SK-N-SH (cell line): ENCODE measurements around the gene EEF1AKMT3. TPM values are rescaled to one million over a fixed set of nuclear protein-coding genes. Genes with fewer than 3 reads are reported as not detected.

Experiments
- CTCF ChIA-PET: fragments of 300-600, 350-600 bp; formaldehyde crosslinking; extraction: SDS; loops from one replicate; lab custom pipeline; 2021; lab: Yijun Ruan, JAX
- POLR2A ChIA-PET: fragments of 350-600 bp; sonication (Branson Sonifier 250); formaldehyde crosslinking; extraction: SDS; loops from one replicate; lab custom pipeline; 2020; ENCODE audit warnings: antibody characterized with exemption, inconsistent platforms; lab: Yijun Ruan, JAX
- DNase-seq: peaks from one replicate; pipeline ENCODE4 v3.0.0; 2012
- H2AFZ ChIP-seq: fragments of 200-600 bp; sonication (generic); 2 replicates; pipeline ENCODE4 v1.8.1; 2016; ENCODE audit warnings: antibody characterized with exemption, mild to moderate bottlenecking, low read depth
- H3F3A ChIP-seq: fragments of 200-600 bp; sonication (generic); replicated peaks from 2 replicates; pipeline ENCODE3; 2016; ENCODE audit warnings: antibody characterized with exemption, mild to moderate bottlenecking; ENCODE audit not compliant: insufficient read depth
- H3K27ac ChIP-seq, 2 experiments: fragments of 200-500 bp in 1 of 2; fragments of 200-600 bp in 1 of 2; sonication (Bioruptor generic) in 1 of 2; sonication (generic), shearing (Covaris generic) in 1 of 2; 2 replicates each; pipeline versions ENCODE4 v1.5.1 to v1.6.1; 2014 to 2016; ENCODE audit warnings: low read depth in 2 of 2, inconsistent platforms in 1 of 2, low read length in 1 of 2, mild to moderate bottlenecking in 1 of 2, mixed read lengths in 1 of 2
- H3K27me3 ChIP-seq: fragments of 200-600 bp; sonication (generic), shearing (Covaris generic); 2 replicates; pipeline ENCODE4 v1.6.1; 2016; ENCODE audit warnings: mixed run types; ENCODE audit not compliant: insufficient read depth
- H3K36me3 ChIP-seq, 2 experiments: fragments of 200-500 bp in 1 of 2; fragments of 200-600 bp in 1 of 2; sonication (Bioruptor generic) in 1 of 2; sonication (generic) in 1 of 2; replicated peaks in 1 of 2; 2 replicates each; pipeline versions ENCODE3 to v1.5.1; 2014 to 2016; ENCODE audit warnings: low read length in 1 of 2, mild to moderate bottlenecking in 1 of 2; ENCODE audit not compliant: insufficient read depth in 2 of 2, control insufficient read depth in 1 of 2
- H3K4me1 ChIP-seq, 2 experiments: fragments of 200-500 bp in 1 of 2; fragments of 200-600 bp in 1 of 2; sonication (Bioruptor generic) in 1 of 2; sonication (generic), shearing (Covaris generic) in 1 of 2; 2 replicates each; pipeline versions ENCODE4 v1.5.1 to v1.6.1; 2014 to 2016; ENCODE audit warnings: low read depth in 1 of 2, low read length in 1 of 2, mixed run types in 1 of 2; ENCODE audit not compliant: insufficient read depth in 2 of 2, control insufficient read depth in 1 of 2
- H3K4me2 ChIP-seq: fragments of 200-600 bp; sonication (generic), shearing (Covaris generic); 2 replicates; pipeline ENCODE4 v1.6.1; 2017; ENCODE audit warnings: mixed run types
- H3K4me3 ChIP-seq, 2 experiments: fragments of 200-500 bp in 1 of 2; fragments of 200-600 bp in 1 of 2; sonication (Bioruptor generic) in 1 of 2; sonication (generic), shearing (Covaris generic) in 1 of 2; 2 replicates each; pipeline versions ENCODE4 v1.5.1 to v1.8.1; 2014 to 2016; ENCODE audit warnings: low read depth in 2 of 2, inconsistent platforms in 1 of 2, low read length in 1 of 2, mild to moderate bottlenecking in 1 of 2, mixed read lengths in 1 of 2, moderate library complexity in 1 of 2
- H3K79me2 ChIP-seq: fragments of 200-600 bp; sonication (generic); 2 replicates; pipeline ENCODE4 v1.8.1; 2017; ENCODE audit warnings: mild to moderate bottlenecking; ENCODE audit not compliant: insufficient read depth
- H3K9ac ChIP-seq: fragments of 200-600 bp; sonication (generic); 2 replicates; pipeline ENCODE4 v1.6.1; 2017; ENCODE audit warnings: mixed run types
- H3K9me2 ChIP-seq: fragments of 200-600 bp; sonication (generic); 2 replicates; pipeline ENCODE4 v1.6.1; 2017; ENCODE audit warnings: mixed run types
- H3K9me3 ChIP-seq: fragments of 200-600 bp; sonication (generic); 2 replicates; pipeline ENCODE4 v1.6.1; 2017; ENCODE audit warnings: mixed run types, mild to moderate bottlenecking, moderate library complexity
- H4K20me1 ChIP-seq: fragments of 200-600 bp; sonication (generic); 2 replicates; pipeline ENCODE4 v1.6.1; 2017; ENCODE audit warnings: mild to moderate bottlenecking, mixed run types; ENCODE audit not compliant: insufficient read depth
- CHD2 ChIP-seq: fragments of 150-350 bp; IDR thresholded peaks from 2 replicates; pipeline ENCODE4 v1.6.1; 2018; ENCODE audit warnings: low read length; ENCODE audit not compliant: partially characterized antibody
- EP300 ChIP-seq, 2 experiments: IDR thresholded peaks; 2 replicates each; pipeline versions ENCODE4 v1.4.0 to v1.6.1; 2012; ENCODE audit warnings: borderline replicate concordance in 1 of 2, low read depth in 1 of 2, low read length in 1 of 2
- EZH2phosphoT487 ChIP-seq: fragments of 200-600 bp; sonication (generic); IDR thresholded peaks from 2 replicates; pipeline ENCODE4 v1.6.1; 2017; ENCODE audit warnings: low read depth, mixed run types, mild to moderate bottlenecking, antibody characterized with exemption, moderate library complexity, borderline replicate concordance
- FOSL2 ChIP-seq: IDR thresholded peaks from 2 replicates; pipeline ENCODE4 v1.4.0; 2012; ENCODE audit warnings: low read depth, mild to moderate bottlenecking, moderate library complexity, borderline replicate concordance
- GABPA ChIP-seq: IDR thresholded peaks from 2 replicates; pipeline ENCODE4 v1.4.0; 2012; ENCODE audit warnings: low read depth, mild to moderate bottlenecking
- IRF3 ChIP-seq: fragments of 150-350 bp; IDR thresholded peaks from 2 replicates; pipeline ENCODE4 v1.6.1; 2016; ENCODE audit warnings: mild to moderate bottlenecking, low read depth, low read length
- JUND ChIP-seq: IDR thresholded peaks from 2 replicates; pipeline ENCODE4 v1.4.0; 2012
- MAX ChIP-seq: IDR thresholded peaks from 2 replicates; pipeline ENCODE4 v1.4.0; 2012; ENCODE audit warnings: low read depth
- MXI1 ChIP-seq: IDR thresholded peaks from 2 replicates; pipeline ENCODE4 v1.6.1; 2012; ENCODE audit warnings: mild to moderate bottlenecking, low read depth, low read length, improper control_type of control experiment
- NFIC ChIP-seq: IDR thresholded peaks from 2 replicates; pipeline ENCODE4 v1.4.0; 2012; ENCODE audit warnings: borderline replicate concordance
- NRF1 ChIP-seq: IDR thresholded peaks from 2 replicates; pipeline ENCODE4 v1.6.1; 2012; ENCODE audit warnings: low read depth, mild to moderate bottlenecking, low read length
- RAD21 ChIP-seq: IDR thresholded peaks from 2 replicates; pipeline ENCODE4 v1.6.1; 2012; ENCODE audit warnings: mild to moderate bottlenecking, low read length
- RCOR1 ChIP-seq: fragments of 150-350 bp; IDR thresholded peaks from 2 replicates; pipeline ENCODE4 v1.6.1; 2017; ENCODE audit warnings: antibody characterized with exemption, low read length
- RFX5 ChIP-seq: IDR thresholded peaks from 2 replicates; pipeline ENCODE4 v1.6.1; 2012; ENCODE audit warnings: mild to moderate bottlenecking, improper control_type of control experiment, low read length
- RXRA ChIP-seq: IDR thresholded peaks from 2 replicates; pipeline ENCODE4 v1.4.0; 2012; ENCODE audit warnings: low read depth, mild to moderate bottlenecking, borderline replicate concordance
- SMC3 ChIP-seq: IDR thresholded peaks from 2 replicates; pipeline ENCODE4 v1.6.1; 2012; ENCODE audit warnings: low read depth, low read length, improper control_type of control experiment
- YY1 ChIP-seq: IDR thresholded peaks from 2 replicates; pipeline ENCODE4 v1.4.0; 2012; ENCODE audit warnings: low read depth, mild to moderate bottlenecking
- WGBS: methylation state at CpG from one replicate; pipeline ENCODE4 v1.1.6; 2017; ENCODE audit warnings: low lambda C conversion rate; 5-methylcytosine and 5-hydroxymethylcytosine counted together
- polyA plus RNA-seq, 3 experiments: library from polyadenylated mRNA; depleted of rRNA; stranded (reverse); fragments of >200 nt; gene quantifications; 2 replicates each; pipeline ENCODE4 v1.2.3, GENCODE V29; 2012
- TF ChIP-seq, protein P1 (sequence below): IDR thresholded peaks from 2 replicates; pipeline ENCODE4 v1.6.1; 2012; ENCODE audit warnings: mild to moderate bottlenecking, low read depth, low read length, moderate library complexity
- TF ChIP-seq, protein P2 (sequence below): IDR thresholded peaks from 2 replicates; pipeline ENCODE4 v1.4.0; 2012; ENCODE audit warnings: low read depth, borderline replicate concordance
- TF ChIP-seq, protein P3 (sequence below): fragments of 200-600 bp; sonication (generic); IDR thresholded peaks from 2 replicates; pipeline ENCODE4 v1.6.1; 2017; ENCODE audit warnings: antibody characterized with exemption, mild to moderate bottlenecking, moderate library complexity

EEF1AKMT3 gene
- polyA plus RNA-seq, 1 of the 3 experiments (the other 2 are of a cell fraction), result 10.3 TPM

DNA sequence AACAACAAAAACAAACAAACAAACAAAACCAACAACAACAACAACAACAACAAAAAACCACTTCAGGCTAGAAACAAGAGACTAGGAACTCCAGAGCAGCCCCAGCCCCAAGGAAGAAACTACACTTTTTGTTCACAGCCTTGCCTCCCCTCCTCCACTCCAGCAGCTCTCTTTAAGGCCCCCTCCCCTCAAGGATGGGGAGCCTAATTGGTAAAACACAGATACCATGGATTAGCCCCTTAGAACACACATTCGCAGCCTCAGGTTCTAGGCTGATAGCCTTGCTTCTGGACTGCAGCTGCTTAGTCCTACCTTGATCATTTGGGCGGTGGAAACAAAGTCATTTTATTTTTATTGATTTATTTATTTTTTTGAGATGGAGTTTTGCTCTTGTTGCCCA lies 58.0 kb downstream of the EEF1AKMT3 start:
- Histone ChIP-seq H3K27me3 (no peaks in the 10 kb centered on the region), H3K9me3 (no peaks in the 10 kb centered on the region), H3K4me3 (no peak overlapping the region), H3K27ac (no peak overlapping the region), H3K79me2 (peaks cover 94% of the 10 kb centered on the region), H3F3A (peaks cover 10% of the 10 kb centered on the region), H3K36me3 (peaks cover 36 to 41% of the 10 kb centered on the region in 2 experiments), H3K9me2 (no peaks in the 10 kb centered on the region), H4K20me1 (peaks cover 99% of the 10 kb centered on the region), H2AFZ (no peak overlapping the region), H3K4me2 (no peak overlapping the region), H3K4me1 (peaks cover 20 to 37% of the 10 kb centered on the region in 2 experiments; a peak in 3 of 4 replicates), H3K9ac (no peak overlapping the region)
- POLR2A ChIA-PET, result no interaction called here
- DNase-seq, result no peak
- no peak for TF ChIP-seq GABPA
- TF ChIP-seq, protein P1, sequence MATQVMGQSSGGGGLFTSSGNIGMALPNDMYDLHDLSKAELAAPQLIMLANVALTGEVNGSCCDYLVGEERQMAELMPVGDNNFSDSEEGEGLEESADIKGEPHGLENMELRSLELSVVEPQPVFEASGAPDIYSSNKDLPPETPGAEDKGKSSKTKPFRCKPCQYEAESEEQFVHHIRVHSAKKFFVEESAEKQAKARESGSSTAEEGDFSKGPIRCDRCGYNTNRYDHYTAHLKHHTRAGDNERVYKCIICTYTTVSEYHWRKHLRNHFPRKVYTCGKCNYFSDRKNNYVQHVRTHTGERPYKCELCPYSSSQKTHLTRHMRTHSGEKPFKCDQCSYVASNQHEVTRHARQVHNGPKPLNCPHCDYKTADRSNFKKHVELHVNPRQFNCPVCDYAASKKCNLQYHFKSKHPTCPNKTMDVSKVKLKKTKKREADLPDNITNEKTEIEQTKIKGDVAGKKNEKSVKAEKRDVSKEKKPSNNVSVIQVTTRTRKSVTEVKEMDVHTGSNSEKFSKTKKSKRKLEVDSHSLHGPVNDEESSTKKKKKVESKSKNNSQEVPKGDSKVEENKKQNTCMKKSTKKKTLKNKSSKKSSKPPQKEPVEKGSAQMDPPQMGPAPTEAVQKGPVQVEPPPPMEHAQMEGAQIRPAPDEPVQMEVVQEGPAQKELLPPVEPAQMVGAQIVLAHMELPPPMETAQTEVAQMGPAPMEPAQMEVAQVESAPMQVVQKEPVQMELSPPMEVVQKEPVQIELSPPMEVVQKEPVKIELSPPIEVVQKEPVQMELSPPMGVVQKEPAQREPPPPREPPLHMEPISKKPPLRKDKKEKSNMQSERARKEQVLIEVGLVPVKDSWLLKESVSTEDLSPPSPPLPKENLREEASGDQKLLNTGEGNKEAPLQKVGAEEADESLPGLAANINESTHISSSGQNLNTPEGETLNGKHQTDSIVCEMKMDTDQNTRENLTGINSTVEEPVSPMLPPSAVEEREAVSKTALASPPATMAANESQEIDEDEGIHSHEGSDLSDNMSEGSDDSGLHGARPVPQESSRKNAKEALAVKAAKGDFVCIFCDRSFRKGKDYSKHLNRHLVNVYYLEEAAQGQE, result no peak
- no peak for TF ChIP-seq SMC3
- no peak for TF ChIP-seq JUND
- TF ChIP-seq EZH2phosphoT487, result no peak
- TF ChIP-seq EP300 (IDR thresholded peaks at IDR 0.05; ENCODE audit: borderline replicate concordance in 1 of 2, low read depth in 1 of 2, low read length in 1 of 2), result no peak
- TF ChIP-seq MAX, result no peak
- TF ChIP-seq IRF3, result no peak
- no peak for TF ChIP-seq RFX5
- no peak for TF ChIP-seq RAD21
- TF ChIP-seq NRF1, result no peak
- TF ChIP-seq YY1, result no peak
- TF ChIP-seq NFIC, result no peak
- no peak for TF ChIP-seq CHD2
- TF ChIP-seq RCOR1, result no peak
- no peak for TF ChIP-seq RXRA
- no peak for TF ChIP-seq MXI1
- no peak for TF ChIP-seq FOSL2
- TF ChIP-seq, protein P2, sequence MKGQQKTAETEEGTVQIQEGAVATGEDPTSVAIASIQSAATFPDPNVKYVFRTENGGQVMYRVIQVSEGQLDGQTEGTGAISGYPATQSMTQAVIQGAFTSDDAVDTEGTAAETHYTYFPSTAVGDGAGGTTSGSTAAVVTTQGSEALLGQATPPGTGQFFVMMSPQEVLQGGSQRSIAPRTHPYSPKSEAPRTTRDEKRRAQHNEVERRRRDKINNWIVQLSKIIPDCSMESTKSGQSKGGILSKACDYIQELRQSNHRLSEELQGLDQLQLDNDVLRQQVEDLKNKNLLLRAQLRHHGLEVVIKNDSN, result no peak
- TF ChIP-seq, protein P3, sequence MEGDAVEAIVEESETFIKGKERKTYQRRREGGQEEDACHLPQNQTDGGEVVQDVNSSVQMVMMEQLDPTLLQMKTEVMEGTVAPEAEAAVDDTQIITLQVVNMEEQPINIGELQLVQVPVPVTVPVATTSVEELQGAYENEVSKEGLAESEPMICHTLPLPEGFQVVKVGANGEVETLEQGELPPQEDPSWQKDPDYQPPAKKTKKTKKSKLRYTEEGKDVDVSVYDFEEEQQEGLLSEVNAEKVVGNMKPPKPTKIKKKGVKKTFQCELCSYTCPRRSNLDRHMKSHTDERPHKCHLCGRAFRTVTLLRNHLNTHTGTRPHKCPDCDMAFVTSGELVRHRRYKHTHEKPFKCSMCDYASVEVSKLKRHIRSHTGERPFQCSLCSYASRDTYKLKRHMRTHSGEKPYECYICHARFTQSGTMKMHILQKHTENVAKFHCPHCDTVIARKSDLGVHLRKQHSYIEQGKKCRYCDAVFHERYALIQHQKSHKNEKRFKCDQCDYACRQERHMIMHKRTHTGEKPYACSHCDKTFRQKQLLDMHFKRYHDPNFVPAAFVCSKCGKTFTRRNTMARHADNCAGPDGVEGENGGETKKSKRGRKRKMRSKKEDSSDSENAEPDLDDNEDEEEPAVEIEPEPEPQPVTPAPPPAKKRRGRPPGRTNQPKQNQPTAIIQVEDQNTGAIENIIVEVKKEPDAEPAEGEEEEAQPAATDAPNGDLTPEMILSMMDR, result no peak
- 100% methylated on average over 2 of the region's 2 CpGs for WGBS
- CTCF ChIA-PET, result interaction anchor here (0.8 to 4.3 kb wide), 9 partner anchors 14 to 84 kb away, joined by 3 to 34 read pairs (median 6); no protein-coding TSS in a partner anchor
